GOT3 (cell line): ENCODE measurements around the gene BEND4.
"Not testable (repeated sequence)": the region's sequence is repeated elsewhere in the genome, so short reads cannot be mapped to it uniquely, and the experiment has no call there.

Experiments used
- DNase-seq: peaks from one replicate; lab custom pipeline; 2025; ENCODE audit warnings: mixed read lengths; lab: John Stamatoyannopoulos, UW

BEND4 gene

DNA sequence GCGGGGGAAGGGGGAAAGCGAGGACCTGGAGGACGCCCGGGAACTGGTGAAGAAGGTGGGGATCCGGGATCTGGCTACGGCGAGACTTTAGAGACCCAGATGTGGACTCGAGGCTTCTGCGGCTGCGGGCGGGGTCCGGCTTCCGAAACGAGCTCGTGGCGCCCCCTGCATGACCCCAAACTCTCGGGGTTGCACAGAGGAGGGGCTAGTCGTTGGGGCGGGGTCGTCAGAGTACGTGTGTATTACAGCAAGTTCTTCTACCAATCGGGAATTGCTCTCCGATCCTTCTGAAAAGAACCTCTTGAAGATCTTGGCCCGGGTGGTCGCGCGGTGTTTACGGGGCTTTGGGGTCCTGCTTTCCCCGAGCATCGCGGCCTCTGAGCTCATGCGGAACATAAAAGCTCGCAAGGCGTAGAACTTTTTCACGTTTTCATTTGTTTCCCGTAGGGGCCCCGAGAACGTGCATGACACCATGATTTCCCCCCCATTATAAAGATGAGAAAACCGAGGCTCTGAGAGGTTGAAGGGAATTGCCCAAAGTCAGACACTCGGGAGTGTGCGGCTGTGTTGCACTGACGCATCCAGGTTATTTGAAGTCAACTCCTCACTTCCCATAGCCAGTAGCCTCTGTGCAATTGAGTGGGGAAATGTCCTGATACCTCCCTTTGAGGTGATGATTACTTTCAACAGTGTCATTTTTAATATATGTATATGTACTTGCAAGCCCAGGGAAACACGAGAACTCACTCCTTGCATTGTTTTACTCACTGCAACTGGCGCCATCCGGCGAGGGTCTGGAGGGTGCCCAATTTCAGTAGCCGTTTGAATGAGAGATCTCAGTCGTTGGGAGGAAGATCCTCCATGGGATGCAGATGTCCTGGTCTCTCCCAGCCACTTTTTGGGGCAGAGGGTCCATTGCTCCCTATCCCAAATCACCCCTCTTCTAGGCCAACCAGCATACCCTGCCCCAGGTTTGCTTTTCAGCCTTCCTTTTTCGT lies at the start of gene BEND4:
TSS of gene BEND4 (minus strand) at position 149 of the 998 bp plus-strand sequence. CDS start 512 bp downstream, outside the sequence.
- no peak for DNase-seq

DNA sequence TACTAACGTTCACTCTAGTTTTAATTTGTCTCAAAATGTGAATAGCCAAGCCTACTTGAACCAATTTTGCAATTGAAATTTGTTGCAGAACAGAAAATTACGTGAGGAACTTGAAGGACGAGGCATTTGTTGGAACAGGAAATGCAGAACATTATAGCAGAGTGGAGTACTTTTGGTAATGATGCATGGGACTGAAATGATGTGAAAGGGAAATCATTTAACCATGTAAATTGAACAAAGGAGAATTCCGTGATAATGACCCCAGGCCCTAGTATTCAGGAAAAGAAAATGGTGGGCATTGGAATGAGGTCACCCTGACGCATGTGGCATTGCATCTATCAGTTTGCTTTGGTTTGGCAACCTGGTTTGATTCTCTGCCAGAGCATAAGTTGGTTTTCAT lies 44.9 kb upstream of the BEND4 start:
- no peak for DNase-seq

DNA sequence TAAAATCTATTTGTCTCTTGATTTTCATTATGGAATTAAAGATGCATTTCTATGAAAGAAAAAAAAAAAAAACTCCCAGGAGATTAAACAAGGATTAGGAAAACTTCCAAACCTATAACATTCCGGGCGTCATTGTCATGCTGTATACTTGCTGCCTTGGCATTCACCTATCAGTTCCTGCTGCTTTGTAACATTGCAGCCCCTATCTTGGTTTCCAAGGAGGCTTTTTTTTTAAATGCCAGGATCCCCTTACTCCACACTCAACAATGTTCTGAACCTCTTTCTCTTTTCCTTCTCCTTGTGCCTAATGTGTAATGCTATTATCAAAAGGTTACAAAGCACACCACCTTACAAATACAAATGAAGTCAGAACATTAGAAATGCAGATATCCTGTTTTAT lies 20.5 kb upstream of the BEND4 start:
- no peak for DNase-seq

DNA sequence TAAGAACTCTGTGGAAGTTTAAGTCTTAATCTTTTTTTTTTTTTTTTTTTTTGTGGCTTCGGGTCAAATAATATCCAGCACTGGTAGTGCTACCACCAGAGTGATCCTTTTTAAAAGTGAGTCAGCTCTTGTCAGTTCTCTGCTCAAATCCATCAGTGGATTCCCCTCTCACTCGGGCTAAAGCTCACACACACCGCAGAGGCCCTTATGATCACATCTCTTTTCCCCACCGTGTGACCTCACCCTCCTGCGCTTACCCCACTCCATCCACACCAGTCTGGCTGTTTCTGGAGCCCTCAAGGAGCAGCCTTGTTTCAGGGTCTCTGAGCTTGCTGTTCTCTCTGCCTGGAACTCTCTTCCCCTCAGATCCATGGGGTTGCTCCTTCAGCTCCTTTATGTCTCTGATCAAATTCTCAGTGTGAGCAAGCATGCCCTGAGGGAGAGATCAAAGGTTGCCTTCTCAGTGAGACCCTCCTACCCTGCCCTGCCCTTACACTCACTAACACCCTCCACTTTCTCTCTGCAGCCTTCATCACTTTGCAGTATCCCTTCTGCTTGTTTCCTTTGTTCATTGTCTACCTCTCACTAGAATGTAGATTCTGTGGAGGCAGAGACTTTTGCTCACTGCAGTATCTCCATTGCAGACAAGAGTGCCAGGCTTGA lies 19.8 kb upstream of the BEND4 start:
- no peak for DNase-seq

DNA sequence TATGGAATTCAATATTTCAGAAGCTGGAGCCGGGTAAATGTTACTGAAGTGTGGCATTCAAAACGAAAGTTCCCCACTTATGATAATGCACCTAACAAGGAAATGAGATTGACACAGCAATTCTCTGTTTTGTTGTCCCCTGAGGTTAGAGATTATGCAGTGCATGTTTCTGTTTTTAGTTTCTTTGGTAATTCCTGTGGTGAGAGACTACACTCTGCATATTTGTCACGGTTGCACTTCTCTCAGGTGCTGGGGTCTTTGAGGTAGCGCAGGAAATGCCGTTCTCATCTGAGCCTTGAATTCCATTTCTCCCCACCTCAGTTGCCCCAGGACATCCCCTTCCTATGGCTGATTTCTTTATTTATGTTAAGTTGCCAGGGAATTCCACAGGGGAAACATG lies 15.3 kb upstream of the BEND4 start:
- no peak for DNase-seq

DNA sequence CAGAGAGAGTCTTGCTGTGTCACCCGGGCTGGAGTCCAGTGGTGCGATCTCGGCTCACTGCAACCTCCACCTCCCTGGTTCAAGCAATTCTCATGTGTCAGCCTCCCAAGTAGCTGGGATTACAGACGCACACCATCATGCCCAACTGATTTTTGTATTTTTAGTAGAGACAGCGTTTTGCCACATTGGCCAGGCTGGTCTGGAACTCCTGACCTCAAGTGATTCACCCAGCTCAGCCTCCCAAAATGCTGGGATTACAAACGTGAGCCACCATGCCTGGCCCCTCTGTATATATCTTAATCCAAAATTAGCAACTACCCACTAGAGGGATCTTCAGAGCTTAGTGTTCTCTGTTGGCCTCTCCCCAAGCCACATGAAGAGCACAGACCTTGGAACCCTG lies 13.7 kb upstream of the BEND4 start:
- not testable (repeated sequence) for DNase-seq

DNA sequence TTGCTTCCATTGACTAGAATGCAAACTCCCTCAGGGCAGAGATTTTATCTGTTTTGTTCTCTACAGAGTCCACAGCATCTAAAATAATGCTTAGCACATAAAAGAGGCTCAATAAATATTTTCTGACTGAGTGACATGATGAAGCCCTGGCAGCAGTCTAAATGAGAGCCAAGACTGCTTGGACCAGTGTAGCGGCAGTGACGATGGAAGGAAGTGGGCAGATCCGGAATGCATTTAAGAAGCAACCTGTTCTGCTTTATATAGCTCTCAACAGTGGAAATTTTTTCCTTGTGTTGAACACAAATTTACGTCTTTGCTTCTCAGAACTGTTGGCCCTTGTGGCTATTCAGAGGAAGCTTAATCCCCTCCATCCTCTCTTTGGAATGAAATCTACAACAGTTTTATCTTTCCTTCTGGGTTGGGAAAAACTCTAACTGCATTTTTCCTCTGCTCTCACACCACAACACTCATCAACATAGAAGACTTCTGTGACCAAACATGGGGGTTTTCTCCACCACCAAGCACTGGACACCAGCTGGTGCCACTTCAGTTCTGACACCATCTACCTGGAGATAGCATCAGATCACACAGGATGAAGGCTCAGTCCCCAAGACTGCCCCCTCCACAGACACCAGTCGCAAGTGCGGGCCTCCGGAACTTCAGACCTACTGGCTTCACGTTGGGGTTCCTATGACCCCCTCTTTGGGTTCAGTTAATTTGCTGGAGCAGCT lies 7.0 kb upstream of the BEND4 start:
- DNase-seq: no peak

DNA sequence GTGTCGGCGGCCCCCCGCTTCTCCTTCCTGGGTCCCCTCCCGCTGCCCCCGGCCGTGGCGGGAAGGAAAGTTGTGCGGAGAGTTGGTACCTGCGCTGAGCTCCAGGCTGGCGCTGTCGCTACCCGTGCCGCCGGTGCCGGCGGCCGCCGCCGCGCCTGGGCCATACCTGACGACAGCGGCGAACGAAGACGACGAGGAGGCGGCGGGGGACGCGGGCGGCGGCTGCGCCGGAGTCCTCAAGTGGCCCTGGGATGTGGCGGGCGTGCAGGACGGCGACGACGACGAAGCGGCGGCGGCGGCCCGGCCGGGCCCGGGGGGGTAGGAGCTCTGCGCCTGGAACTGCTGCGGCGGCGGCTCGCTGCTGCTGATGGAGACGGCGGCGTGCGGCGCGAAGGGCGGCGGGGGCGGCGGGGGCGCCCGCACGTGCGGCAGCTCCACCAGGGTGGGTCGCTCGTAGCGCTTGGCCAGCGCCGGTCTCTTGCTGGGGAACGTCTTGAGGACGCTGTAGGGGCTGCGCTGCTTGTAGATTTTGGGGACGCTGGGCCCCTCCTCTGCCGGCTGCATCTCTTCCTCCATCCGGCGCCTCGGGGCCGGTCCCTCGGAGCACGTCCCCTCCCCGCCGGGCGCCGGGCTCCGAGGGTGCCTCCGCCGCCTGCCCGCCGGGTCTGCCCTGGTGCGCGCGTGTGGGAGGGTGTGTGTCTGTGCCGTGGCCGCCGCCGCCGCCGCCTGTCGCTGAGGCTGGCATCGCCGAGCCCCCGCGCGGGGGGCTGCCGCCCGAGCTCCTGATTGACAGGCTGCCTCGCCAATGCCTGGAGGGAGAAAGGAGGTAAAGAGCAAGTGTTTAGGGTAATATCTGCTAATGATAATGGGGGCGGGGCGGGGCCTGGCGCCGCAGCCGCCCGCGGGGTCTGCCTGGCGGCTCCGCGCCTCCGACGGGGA lies 618 bp downstream of the BEND4 start:
- no peak for DNase-seq

DNA sequence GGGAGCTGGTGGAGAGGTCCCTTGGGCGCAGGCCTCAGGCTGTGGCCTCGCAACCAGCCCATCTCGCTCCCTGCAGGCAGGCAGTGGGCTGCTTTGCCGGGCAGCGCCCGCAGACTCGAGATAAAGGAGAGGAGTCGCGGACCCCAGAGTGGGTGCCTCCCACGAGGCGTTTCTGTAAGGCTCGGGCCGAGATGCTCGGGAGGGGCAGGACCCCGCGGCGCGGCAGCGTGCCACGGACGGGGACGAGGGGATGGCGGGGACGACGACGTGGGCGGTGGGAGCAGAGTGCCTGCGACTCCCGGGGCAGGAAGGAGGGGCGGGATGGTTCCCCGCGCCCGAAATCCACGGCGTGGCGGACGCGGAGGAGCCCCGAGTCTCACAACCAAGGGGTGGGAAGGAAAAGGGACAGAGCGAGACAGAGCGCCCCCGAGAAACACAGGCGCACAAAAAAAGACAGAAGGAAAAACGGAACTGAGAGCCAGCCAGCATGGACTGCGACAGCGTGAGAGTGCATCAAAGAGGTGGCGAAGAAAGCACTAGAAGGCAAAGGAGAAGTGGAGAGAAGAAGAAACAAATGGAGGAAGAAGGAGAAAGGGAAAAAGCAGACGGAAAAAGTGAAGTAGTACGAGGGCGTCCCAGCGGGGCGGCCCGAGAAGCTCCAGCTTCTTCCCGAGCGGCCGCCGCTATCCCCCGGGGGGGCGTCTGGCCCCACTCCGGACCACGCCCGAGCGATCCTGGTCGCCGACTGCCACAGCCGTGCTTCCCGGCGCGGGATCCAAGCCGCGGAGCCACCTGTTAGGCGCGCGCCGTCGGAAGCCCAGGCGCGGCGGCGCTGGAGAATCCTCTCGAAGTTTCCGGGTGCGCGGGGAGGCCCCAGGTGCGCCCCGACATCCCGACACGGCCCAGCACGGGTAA lies 1.5 kb downstream of the BEND4 start:
- no peak for DNase-seq

DNA sequence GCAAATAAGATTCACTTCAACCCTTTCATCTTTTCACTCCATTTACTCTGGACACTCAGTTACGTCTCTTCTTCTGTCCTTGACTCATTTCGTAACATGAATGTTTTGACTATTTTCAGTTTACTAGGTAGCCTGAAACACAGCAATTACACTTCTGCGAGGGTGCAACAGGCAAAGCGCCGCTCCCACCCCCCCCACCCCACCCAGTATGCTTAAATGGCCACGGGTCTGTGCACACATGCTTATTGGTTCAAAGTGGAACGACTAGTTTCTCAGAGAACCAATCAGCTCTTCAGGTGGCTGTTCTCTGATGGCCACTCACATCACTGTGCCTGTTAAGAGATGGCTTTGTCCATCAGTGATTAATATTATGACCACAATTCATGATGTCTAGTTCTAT lies 3.5 kb downstream of the BEND4 start:
- DNase-seq: no peak

DNA sequence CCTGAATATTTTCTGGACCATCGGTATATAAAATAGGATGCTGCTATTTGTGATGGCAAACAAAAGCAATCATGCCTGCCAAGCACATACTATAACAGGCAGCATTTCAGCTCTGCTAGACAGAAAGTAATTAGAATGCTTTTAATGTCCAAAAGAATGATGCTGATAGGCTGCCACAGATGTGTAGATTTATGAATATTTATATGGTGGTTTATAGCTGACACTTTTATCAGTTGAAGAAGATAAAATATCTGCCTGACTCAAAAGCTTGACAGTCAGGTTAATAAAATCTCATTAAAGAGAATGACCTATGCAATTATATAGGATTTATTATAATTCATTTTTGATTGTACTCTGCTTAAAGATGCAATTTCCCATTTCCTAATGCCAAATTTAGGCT lies 4.0 kb downstream of the BEND4 start:
- DNase-seq: no peak

DNA sequence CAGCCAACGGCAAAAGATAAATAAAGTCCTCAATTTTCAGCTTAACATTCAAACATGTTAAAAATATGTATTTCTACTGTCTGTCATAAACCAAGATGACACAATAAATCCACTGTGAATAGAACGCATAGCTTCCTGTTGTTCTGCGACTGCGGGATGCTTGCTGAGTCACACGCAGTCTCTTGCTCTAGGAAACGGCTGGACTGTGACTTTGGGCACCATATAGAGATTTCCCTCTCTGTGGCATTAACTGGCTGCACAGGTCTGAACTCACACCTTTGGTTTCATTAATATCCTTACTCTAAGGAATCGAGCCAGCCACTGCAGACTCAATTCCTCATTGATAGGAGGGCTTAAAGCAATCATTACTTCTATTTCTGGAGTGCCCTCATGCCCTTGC lies 8.4 kb downstream of the BEND4 start:
- no peak for DNase-seq

DNA sequence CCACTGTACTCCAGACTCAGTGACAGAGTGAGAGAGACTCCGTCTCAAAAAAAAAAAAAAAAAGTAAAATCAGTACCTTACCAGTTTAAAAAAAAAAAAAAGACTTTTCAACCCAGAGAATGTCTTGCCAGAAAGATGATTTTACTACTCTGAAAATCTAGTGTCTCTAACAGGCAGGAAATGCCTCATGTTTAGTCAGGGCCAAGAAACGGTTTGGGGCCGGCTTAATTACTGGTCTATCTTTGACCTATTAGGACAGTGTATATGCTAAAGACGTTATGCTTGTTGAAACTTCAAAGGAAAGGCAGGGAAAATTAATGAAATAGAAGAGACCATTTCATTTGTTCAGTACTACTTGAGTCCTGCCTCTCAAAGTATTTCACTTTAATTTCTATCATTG lies 9.9 kb downstream of the BEND4 start:
- no peak for DNase-seq

DNA sequence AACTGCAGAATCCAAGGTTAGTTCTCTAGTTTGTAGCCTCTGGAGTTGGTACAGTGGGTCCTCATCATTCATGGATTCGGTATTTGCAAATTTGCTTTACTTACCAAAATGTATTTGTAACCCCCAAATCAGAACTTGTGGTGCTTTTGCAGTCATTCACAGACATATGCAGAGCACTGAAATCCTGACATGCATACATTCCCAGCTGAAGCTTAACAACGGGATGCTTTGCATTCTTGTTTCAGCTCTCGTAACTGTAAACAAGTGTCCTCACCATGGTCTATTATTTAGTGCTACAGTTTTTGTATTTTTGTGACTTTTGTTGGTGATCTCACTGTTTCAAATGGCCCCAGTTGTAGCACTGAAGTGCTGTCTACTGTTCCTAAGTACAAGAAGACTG lies 16.1 kb downstream of the BEND4 start:
- no peak for DNase-seq

DNA sequence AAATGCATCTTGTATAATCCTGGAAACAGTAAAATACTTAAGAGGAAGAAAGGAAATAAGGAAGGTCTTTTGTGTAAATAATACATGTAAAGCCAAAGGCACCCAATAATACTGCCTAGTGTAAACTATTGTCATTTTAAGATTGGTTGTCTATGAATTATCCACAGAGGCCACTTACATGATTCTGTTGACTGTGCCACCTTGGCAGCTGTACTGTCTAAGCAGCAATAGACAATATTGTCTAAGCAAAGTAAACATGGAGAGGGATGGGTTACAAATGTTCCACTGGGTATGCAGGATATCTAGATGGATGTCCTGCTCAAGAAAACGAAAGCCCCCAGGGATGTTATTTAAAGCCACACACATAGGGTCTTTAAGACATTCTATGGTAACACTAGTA lies 19.4 kb downstream of the BEND4 start:
- no peak for DNase-seq

DNA sequence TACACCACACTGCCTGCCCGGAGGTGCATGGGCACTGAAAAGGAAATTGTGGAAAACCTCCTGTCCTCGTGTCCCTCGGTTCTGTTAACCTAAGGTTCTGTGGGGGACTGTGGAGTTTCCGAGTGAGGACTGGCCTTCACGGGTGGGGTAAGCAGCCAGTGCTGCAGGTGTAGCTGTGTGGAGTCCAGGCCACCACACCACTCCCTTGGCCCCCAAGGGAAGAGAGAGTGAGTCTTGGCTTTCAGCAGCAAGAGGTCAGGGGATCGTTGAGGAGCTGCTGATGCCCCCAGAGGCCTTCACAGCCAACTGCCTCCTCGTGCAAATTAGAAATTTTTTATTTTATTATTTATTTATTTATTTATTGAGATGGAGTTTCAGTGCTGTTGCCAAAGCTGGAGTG lies 20.4 kb downstream of the BEND4 start:
- no peak for DNase-seq

DNA sequence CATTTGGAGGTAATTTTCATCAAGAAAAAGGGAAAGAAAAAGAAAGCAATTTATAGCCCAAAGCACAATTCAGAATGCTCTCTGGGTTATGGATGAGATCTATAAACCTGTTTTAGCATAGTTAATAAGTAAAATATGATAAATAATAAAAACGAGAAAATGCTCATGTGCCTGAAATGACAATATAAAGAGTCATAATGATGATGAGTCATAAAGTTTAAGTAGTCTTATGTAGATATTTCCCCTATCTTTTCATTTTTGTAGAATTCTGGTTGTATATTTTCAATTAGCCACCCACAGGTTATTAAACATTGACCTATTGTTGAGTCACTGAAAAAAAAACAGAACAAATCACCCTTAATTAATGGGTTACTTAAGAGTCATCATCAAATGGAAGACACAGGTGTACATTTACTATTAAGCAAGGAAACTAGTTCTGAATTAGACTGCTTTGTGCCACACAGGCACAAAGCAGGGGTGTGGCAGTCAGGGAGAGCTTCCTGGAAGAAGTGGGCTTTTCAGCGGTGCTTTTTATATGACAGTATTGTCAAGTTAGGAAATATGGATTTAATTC lies 29.3 kb downstream of the BEND4 start:
- DNase-seq: no peak

DNA sequence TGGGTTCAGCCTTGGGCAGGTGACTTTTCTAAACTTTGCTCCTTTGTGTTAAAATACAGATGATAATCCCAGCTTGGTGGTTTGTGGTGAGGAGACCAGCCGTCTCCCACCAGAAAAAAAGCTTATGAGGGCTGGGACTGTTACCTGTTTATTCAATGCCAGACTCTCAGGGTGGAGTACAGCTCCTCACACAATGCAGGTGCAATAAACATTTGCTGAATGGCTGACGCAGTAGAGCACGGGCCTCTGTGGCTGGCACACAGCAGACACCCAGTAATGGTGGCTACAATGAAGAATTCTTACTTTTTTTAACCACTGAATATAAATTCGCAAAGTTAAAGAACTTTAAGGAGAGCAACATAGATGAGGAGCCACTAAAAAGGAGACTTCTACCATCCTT lies 30.2 kb downstream of the BEND4 start:
- DNase-seq: no peak

DNA sequence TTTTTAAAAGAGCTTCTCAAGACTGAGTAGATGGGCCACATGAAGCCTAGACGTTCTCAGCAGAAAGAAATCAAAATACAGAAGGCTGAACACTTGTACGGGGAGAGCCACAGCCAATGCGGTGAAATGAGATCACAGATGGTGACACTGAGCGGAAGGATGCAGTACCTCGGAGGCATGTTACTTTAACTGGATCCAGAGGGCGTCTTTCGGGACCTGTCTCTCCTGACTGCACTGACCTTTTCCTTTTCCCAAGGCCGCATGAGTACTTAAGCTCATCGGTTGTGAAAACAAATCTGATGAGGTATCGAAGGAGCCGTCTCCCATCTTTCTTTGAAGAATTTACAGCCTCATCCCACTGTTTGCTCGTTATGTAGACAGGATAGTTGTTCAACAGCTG lies 32.6 kb downstream of the BEND4 start:
- no peak for DNase-seq

DNA sequence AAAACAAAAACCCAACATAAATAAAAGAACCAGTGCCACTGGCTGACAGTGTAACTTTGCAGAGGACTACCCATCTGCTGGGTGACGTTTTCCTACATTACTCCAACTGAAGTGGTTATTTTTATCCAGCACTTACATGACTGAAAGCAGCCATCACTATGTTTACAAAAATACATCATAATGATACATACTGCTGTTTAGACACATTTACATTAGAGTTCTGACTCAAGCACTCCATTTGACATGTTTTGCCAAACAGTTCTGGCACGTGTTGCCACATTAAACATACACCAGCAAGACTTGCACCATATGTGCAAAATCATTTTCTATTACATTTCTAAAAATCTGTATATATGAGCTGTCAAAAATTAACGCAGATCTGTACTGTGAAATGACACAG lies 39.6 kb downstream of the BEND4 start:
- no peak for DNase-seq
